Tibial nerve (tissue), 4 donors: ENCODE data around the gene SPATC1L.

ENCODE experiments used
- CTCF ChIP-seq, 5 experiments: fragments of 200-600 bp in 3 of 5; fragments of 450-650 bp in 2 of 5; sonication (generic) in 3 of 5; IDR thresholded peaks; one replicate each; pipeline ENCODE4 v1.5.1; 2016 to 2019; ENCODE audit warnings: antibody characterized with exemption in 5 of 5, mild to moderate bottlenecking in 3 of 5, moderate library complexity in 2 of 5
- EP300 ChIP-seq, 2 donors: sonication (generic); formaldehyde crosslinking; IDR thresholded peaks; one replicate each; pipeline ENCODE4 v1.6.1; 2017; ENCODE audit warnings: antibody characterized with exemption in 2 of 2, mild to moderate bottlenecking in 1 of 2
- POLR2A ChIP-seq, 2 donors: fragments of 450-650 bp; IDR thresholded peaks; one replicate each; pipeline ENCODE4 v1.6.1; 2017; ENCODE audit warnings: antibody characterized with exemption in 2 of 2, mild to moderate bottlenecking in 2 of 2, moderate library complexity in 2 of 2

- TF ChIP-seq CTCF (IDR thresholded peaks at IDR 0.05): no peak
- no peak for TF ChIP-seq EP300 (IDR thresholded peaks at IDR 0.05)
- no peak for TF ChIP-seq POLR2A (IDR thresholded peaks at IDR 0.05)
These were observed 7.0 kb upstream of the SPATC1L start for GRCh38 chr21:46191257-46191685.
